ENCODE data around the gene DAPK1.

DNA sequence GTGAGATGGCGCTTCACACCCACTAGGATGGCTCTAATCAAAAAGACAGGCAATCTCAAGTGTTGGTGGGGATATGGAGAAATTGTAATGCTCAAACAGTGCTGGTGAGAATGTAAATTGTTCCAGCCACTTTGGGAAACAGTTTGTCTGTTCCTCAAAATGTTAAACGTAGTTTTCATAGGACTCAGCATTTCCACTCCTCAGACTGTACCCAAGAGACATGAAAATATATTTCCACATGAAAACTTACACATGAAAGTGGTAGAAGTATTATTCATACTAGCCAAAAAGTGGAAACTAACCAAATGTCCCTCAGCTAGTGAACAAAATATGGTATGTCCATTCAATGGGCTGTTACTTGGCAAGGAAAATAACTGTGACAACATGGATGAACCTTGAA, 120.6 kb downstream of the DAPK1 start:
- TF ChIP-seq, protein P1, sequence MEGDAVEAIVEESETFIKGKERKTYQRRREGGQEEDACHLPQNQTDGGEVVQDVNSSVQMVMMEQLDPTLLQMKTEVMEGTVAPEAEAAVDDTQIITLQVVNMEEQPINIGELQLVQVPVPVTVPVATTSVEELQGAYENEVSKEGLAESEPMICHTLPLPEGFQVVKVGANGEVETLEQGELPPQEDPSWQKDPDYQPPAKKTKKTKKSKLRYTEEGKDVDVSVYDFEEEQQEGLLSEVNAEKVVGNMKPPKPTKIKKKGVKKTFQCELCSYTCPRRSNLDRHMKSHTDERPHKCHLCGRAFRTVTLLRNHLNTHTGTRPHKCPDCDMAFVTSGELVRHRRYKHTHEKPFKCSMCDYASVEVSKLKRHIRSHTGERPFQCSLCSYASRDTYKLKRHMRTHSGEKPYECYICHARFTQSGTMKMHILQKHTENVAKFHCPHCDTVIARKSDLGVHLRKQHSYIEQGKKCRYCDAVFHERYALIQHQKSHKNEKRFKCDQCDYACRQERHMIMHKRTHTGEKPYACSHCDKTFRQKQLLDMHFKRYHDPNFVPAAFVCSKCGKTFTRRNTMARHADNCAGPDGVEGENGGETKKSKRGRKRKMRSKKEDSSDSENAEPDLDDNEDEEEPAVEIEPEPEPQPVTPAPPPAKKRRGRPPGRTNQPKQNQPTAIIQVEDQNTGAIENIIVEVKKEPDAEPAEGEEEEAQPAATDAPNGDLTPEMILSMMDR (IDR thresholded peaks at IDR 0.05; ENCODE audit: poor library complexity, severe bottlenecking) = no peak
- TF ChIP-seq POLR2AphosphoS5 (IDR thresholded peaks at IDR 0.05) (no peak), SMC3 (conservative IDR thresholded peaks at IDR 0.05; ENCODE audit: poor library complexity) (no peak), EZH2 (IDR thresholded peaks at IDR 0.05; ENCODE audit: borderline replicate concordance, insufficient read depth, low read length, poor library complexity, severe bottlenecking) (no peak), TAF1 (IDR thresholded peaks at IDR 0.05; ENCODE audit: low read depth) (no peak), EP300 (conservative IDR thresholded peaks at IDR 0.05; ENCODE audit: poor library complexity, severe bottlenecking) (no peak), RAD21 (conservative IDR thresholded peaks at IDR 0.05) (no peak), MXI1 (conservative IDR thresholded peaks at IDR 0.05; ENCODE audit: poor library complexity, severe bottlenecking) (no peak)
- TF ChIP-seq, protein P2, sequence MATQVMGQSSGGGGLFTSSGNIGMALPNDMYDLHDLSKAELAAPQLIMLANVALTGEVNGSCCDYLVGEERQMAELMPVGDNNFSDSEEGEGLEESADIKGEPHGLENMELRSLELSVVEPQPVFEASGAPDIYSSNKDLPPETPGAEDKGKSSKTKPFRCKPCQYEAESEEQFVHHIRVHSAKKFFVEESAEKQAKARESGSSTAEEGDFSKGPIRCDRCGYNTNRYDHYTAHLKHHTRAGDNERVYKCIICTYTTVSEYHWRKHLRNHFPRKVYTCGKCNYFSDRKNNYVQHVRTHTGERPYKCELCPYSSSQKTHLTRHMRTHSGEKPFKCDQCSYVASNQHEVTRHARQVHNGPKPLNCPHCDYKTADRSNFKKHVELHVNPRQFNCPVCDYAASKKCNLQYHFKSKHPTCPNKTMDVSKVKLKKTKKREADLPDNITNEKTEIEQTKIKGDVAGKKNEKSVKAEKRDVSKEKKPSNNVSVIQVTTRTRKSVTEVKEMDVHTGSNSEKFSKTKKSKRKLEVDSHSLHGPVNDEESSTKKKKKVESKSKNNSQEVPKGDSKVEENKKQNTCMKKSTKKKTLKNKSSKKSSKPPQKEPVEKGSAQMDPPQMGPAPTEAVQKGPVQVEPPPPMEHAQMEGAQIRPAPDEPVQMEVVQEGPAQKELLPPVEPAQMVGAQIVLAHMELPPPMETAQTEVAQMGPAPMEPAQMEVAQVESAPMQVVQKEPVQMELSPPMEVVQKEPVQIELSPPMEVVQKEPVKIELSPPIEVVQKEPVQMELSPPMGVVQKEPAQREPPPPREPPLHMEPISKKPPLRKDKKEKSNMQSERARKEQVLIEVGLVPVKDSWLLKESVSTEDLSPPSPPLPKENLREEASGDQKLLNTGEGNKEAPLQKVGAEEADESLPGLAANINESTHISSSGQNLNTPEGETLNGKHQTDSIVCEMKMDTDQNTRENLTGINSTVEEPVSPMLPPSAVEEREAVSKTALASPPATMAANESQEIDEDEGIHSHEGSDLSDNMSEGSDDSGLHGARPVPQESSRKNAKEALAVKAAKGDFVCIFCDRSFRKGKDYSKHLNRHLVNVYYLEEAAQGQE (IDR thresholded peaks at IDR 0.05; ENCODE audit: borderline replicate concordance) = no peak
